Adrenal gland (tissue), 5 donors: Measurements from ENCODE around the gene SYNJ2.

Experiments used
- POLR2A ChIP-seq, 2 donors: fragments of 450-650 bp; IDR thresholded peaks; one replicate each; pipeline ENCODE4 v1.6.1; 2017; ENCODE audit warnings: antibody characterized with exemption in 2 of 2, mild to moderate bottlenecking in 2 of 2, moderate library complexity in 1 of 2
- TF ChIP-seq, protein P1 (sequence below), 6 experiments: fragments of 450-650 bp in 4 of 6; fragments of 200-600 bp in 2 of 6; sonication (generic) in 1 of 6; IDR thresholded peaks; 1 replicate in 5 of 6; 2 replicates in 1 of 6; pipeline versions ENCODE4 v1.5.1 to v1.8.0; 2016 to 2021; ENCODE audit warnings: antibody characterized with exemption in 6 of 6, mild to moderate bottlenecking in 2 of 6, moderate library complexity in 1 of 6
- donor health status: DM: no; HTN: no; CAD: no.

DNA sequence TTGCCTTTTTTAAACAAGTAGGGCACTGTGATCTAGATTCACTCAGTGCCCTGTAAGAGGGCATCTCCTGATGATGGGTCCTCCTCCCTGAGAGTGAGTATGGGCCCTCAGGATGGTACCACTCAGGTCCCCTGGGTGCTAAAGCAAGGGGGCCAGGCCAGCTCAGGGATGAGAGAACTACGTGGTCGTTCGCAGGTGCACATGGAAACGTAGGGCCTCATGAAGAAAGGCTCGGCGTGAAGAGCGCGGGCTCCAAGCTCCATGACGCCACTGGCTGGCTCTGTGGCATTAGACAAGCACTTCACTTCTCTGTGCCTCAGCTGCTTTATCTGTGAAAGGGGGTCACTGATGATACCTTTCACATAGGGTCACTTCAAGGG is 50.7 kb downstream of the SYNJ2 start:
- TF ChIP-seq, protein P1, sequence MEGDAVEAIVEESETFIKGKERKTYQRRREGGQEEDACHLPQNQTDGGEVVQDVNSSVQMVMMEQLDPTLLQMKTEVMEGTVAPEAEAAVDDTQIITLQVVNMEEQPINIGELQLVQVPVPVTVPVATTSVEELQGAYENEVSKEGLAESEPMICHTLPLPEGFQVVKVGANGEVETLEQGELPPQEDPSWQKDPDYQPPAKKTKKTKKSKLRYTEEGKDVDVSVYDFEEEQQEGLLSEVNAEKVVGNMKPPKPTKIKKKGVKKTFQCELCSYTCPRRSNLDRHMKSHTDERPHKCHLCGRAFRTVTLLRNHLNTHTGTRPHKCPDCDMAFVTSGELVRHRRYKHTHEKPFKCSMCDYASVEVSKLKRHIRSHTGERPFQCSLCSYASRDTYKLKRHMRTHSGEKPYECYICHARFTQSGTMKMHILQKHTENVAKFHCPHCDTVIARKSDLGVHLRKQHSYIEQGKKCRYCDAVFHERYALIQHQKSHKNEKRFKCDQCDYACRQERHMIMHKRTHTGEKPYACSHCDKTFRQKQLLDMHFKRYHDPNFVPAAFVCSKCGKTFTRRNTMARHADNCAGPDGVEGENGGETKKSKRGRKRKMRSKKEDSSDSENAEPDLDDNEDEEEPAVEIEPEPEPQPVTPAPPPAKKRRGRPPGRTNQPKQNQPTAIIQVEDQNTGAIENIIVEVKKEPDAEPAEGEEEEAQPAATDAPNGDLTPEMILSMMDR (IDR thresholded peaks at IDR 0.05) = no peak
- no peak for TF ChIP-seq POLR2A (IDR thresholded peaks at IDR 0.05)
